LNCaP clone FGC (cell line): Measurements from ENCODE around the gene FRMD4A.

Experiments
- DNase-seq: peaks from one replicate; pipeline ENCODE4 v3.0.0-alpha.2; 2011; ENCODE audit warnings: low read depth
- H3K4me3 ChIP-seq: 2 replicates; pipeline ENCODE4 v1.5.1; 2011; ENCODE audit warnings: mild to moderate bottlenecking, low read depth, low read length, control low read depth
- TF ChIP-seq, protein P1 (sequence below): IDR thresholded peaks from 2 replicates; pipeline ENCODE4 v1.5.1; 2012; ENCODE audit warnings: mild to moderate bottlenecking; ENCODE audit not compliant: control insufficient read depth, insufficient read depth; ENCODE audit errors: extremely low read depth

The FRMD4A gene

DNA sequence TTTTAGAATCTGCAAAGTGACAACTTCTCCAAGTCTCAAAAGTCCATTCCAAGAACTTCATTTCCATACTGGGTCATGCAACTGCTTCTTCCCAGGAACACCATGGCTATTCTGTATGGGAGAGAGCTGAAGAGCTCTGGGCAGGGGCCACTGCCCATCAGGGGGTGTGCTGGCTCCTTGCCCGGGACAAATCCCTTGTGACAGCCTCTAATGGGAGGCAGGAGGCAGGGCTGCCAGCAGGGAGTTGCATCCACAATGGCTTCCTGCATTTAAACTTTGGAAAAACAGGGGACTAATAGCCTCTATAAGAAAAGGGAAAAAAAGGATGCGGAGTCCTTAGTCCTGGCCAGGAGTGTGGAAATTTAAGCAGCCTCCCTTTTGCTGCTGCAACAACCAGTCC, 18.4 kb upstream of the FRMD4A start:
- H3K4me3 ChIP-seq, result no peak overlapping the region
- no peak for DNase-seq
- TF ChIP-seq, protein P1, sequence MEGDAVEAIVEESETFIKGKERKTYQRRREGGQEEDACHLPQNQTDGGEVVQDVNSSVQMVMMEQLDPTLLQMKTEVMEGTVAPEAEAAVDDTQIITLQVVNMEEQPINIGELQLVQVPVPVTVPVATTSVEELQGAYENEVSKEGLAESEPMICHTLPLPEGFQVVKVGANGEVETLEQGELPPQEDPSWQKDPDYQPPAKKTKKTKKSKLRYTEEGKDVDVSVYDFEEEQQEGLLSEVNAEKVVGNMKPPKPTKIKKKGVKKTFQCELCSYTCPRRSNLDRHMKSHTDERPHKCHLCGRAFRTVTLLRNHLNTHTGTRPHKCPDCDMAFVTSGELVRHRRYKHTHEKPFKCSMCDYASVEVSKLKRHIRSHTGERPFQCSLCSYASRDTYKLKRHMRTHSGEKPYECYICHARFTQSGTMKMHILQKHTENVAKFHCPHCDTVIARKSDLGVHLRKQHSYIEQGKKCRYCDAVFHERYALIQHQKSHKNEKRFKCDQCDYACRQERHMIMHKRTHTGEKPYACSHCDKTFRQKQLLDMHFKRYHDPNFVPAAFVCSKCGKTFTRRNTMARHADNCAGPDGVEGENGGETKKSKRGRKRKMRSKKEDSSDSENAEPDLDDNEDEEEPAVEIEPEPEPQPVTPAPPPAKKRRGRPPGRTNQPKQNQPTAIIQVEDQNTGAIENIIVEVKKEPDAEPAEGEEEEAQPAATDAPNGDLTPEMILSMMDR, result no peak

DNA sequence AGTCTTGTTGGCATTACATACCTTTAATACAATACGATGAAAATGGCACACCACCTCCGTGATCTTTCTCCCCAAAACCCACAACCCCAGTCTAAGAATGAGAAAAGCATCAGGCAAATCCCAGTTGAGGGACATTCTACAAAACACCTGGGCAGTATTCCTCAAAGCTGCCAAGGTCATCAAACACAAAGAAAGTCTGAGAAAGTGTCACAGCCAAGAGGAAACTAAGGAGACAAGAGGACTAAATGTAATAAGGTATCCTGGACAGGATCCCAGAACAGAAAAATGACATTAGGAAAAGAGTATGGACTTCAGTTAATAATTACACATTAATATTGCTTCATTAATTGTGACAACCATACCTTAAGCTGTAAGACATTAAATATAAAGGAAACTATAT, 14.5 kb upstream of the FRMD4A start:
- H3K4me3 ChIP-seq, result no peak overlapping the region
- DNase-seq, result no peak
- TF ChIP-seq, protein P1, result no peak

DNA sequence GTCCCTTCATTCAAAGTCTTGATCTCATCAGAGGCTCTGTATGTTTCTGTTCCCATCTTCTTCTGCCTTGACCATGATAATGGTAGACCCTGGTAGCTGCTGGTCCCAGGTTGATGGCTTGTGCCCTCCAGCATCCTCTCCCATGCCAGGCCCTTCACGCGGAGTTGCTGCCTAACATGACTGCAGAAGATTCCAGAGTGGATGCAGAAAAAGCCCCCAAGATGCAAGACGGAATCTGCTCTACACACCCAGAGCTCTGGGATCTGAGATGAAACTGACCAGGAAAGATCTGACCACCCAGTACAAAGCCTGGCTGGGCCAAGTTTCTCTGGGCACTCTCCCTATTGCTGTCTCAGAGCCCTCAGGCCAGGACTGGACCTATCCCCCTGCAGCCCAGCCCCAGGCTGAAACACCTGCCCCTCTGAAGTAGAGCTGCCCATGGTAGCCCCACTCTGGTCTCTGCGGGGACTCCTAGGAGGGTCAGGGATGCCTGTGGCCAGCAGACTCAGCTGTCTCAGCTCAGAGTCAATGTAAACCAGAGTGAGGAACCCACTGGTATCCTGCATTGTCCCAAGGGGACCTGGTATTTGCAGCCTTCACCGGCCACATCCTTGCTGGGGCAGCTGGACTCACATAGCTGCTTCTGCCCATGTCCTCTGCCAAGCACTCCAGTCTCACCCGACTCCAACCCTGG, 9.5 kb upstream of the FRMD4A start:
- DNase-seq, result no peak
- H3K4me3 ChIP-seq, result no peak overlapping the region
- TF ChIP-seq, protein P1, result no peak

DNA sequence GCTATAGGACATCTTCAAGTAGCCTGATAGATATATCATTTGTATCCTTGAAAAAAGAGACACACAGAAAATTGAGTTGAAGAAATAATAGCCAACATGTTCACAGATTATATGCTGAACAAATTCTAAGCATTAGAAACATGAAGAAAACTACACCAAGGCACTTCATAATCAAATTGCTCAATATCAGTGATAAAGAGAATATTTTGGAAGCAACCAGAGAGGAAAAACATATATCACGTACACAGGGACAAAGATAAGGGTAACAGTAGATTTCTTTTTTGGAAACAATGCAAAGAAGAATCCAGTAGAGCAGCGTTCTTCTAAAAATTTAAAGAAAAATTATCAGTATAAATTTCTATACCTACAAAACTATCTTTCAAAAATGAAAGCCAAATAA, 6.0 kb upstream of the FRMD4A start:
- TF ChIP-seq, protein P1, result no peak
- H3K4me3 ChIP-seq, result no peak overlapping the region
- no peak for DNase-seq

DNA sequence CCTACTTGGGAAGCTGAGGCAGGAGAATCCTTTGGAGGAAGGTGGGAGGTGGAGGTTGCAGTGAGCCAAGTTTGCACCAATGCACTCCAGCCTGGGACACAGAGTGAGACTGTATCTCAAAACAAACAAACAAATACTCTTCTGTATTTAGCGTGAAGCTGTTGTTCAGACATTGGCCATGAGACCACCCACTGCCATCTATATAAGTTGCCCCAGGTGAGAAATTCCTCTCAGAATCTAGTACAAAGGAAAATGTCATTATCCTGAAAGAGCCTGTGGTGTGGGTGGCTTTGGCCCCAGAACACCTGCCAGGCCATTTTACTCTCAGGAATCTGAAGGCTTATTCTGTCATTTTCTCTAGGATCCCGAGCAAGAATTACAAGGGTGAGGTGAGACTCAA, 4.0 kb upstream of the FRMD4A start:
- TF ChIP-seq, protein P1, result no peak
- DNase-seq, result no peak
- no peak overlapping the region for H3K4me3 ChIP-seq

DNA sequence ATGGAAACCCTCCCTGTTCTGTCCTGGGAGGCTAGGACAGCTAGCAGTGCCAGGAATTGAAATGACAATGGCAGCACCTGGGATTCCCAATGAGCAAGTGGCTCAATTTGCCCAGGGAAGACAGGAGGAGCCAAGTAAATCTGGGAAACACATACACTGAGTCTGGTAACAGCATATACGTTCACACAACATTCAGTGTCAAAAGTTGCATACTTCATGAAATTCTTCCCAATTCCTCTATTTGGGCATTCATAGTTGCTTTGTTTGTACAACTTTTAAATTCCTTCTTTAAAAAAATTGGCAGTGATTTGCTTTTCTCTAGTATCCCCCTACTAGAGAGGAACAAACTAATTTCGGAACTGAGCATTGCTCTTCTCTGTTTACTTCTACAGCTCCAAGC, 2.9 kb upstream of the FRMD4A start:
- no peak overlapping the region for H3K4me3 ChIP-seq
- no peak for DNase-seq
- TF ChIP-seq, protein P1, result no peak

DNA sequence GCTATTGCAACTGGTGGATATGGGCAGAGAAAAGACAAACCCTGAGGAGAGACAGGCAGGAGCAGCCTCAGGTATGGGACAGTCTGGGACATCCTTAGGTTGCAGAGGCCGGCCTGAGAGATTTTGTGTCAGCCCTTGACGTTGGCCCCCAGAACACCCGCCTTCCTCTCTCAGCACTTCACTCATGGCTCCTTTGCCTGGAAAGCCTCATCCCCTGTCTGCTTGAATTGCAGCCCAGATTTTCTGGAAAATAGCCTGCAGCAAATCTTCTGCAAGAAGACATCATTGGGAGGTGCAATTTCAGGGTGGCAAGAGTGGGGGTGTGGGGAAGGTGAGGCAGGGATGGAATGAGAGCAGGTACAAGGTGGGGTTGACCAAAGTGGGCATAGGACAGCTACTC, 2.2 kb upstream of the FRMD4A start:
- DNase-seq, result no peak
- H3K4me3 ChIP-seq, result no peak overlapping the region
- TF ChIP-seq, protein P1, result no peak
